K562 (cell line): Measurements from ENCODE around the gene GJC2. TPM values are rescaled to one million over a fixed set of nuclear protein-coding genes. Genes with fewer than 3 reads are reported as not detected.
A peak's percentile ranks its signal among the peaks of the same experiment; 100 is the strongest.

Source experiments
- BRD4 ChIP-seq: fragments of 200-600 bp; sonication (generic); IDR thresholded peaks from 2 replicates; pipeline ENCODE4 v1.6.1; 2017; ENCODE audit warnings: inconsistent platforms
- ETS1 ChIP-seq: conservative IDR thresholded peaks from 2 replicates; pipeline ENCODE4 v1.6.1; 2011; ENCODE audit warnings: low read depth, mild to moderate bottlenecking, low read length; ENCODE audit not compliant: control insufficient read depth
- FOXJ3 ChIP-seq: sonication (generic); formaldehyde crosslinking; IDR thresholded peaks from 2 replicates; pipeline ENCODE4 v1.4.0; 2020; ENCODE audit warnings: mild to moderate bottlenecking, missing genetic modification reagents
- GTF3C2 ChIP-seq: IDR thresholded peaks from 3 replicates; pipeline ENCODE4 v1.6.1; 2011; ENCODE audit warnings: borderline replicate concordance, mild to moderate bottlenecking, moderate library complexity; ENCODE audit not compliant: insufficient read length; ENCODE audit errors: extremely low read depth
- HDAC6 ChIP-seq: IDR thresholded peaks from 2 replicates; pipeline ENCODE4 v1.6.1; 2012; ENCODE audit warnings: low read depth, mild to moderate bottlenecking, control low read depth, inconsistent platforms, low read length, moderate library complexity
- IRF9 ChIP-seq: fragments of 450-650 bp; IDR thresholded peaks from 2 replicates; pipeline ENCODE4 v1.6.1; 2016; ENCODE audit warnings: missing biosample characterization, missing genetic modification characterization
- MCM7 ChIP-seq, 2 experiments: fragments of 450-650 bp; IDR thresholded peaks; 2 replicates each; pipeline ENCODE4 v1.6.1; 2016 to 2018
- NONO ChIP-seq, 2 experiments: fragments of 200-400 bp in 1 of 2; fragments of 450-650 bp in 1 of 2; formaldehyde crosslinking in 1 of 2; IDR thresholded peaks; 2 replicates each; pipeline ENCODE4 v1.6.1; 2017; ENCODE audit warnings: low read depth in 2 of 2, mild to moderate bottlenecking in 2 of 2, moderate library complexity in 2 of 2, low read length in 1 of 2
- PTBP1 ChIP-seq: fragments of 200-400 bp; formaldehyde crosslinking; IDR thresholded peaks from 2 replicates; pipeline ENCODE4 v1.6.1; 2017; ENCODE audit warnings: low read depth, low read length
- PYGO2 ChIP-seq: fragments of 450-650 bp; IDR thresholded peaks from 2 replicates; pipeline ENCODE4 v1.6.1; 2016; ENCODE audit warnings: mild to moderate bottlenecking, missing genetic modification characterization, moderate library complexity, missing compliant biosample characterization
- SOX6 ChIP-seq: fragments of 450-650 bp; IDR thresholded peaks from 2 replicates; pipeline ENCODE4 v1.6.1; 2014; ENCODE audit warnings: mild to moderate bottlenecking
- THAP12 ChIP-seq: fragments of 250-450 bp; sonication (Bioruptor Pico); IDR thresholded peaks from 2 replicates; pipeline ENCODE4 v1.9.0; 2021; ENCODE audit warnings: mild to moderate bottlenecking, inconsistent platforms
- XRCC4 ChIP-seq: IDR thresholded peaks from one replicate; pipeline ENCODE4 v1.6.1; 2011; ENCODE audit not compliant: insufficient read depth, insufficient read length; ENCODE audit errors: extremely low read depth
- ZNF212 ChIP-seq: fragments of 450-650 bp; formaldehyde crosslinking; IDR thresholded peaks from 2 replicates; pipeline ENCODE4 v1.4.0; 2020; ENCODE audit warnings: mild to moderate bottlenecking
- ZNF274 ChIP-seq: IDR thresholded peaks from 2 replicates; pipeline ENCODE4 v1.6.1; 2011; ENCODE audit warnings: low read depth, mild to moderate bottlenecking, low read length, moderate library complexity, borderline replicate concordance
- ZNF639 ChIP-seq, 2 experiments: fragments of 200-800 bp in 1 of 2; sonication (Bioruptor generic) in 1 of 2; sonication (generic) in 1 of 2; formaldehyde crosslinking in 1 of 2; IDR thresholded peaks in 1 of 2; conservative IDR thresholded peaks in 1 of 2; 2 replicates each; pipeline versions ENCODE4 v1.5.0 to v1.6.1; 2016 to 2020; ENCODE audit warnings: missing compliant biosample characterization in 1 of 2, missing genetic modification characterization in 1 of 2, missing genetic modification reagents in 1 of 2
- ZNF76 ChIP-seq: fragments of 250-450 bp; sonication (Bioruptor Pico); IDR thresholded peaks from 2 replicates; pipeline ENCODE4 v1.4.0; 2020; ENCODE audit warnings: mild to moderate bottlenecking, moderate library complexity, borderline replicate concordance
- polyA plus RNA-seq, 8 experiments: library from polyadenylated mRNA; depleted of rRNA in 4 of 8; stranded (reverse) in 5 of 8; unstranded in 3 of 8; fragments of >200 nt; fragmentation: Nextera tagmentation in 2 of 8; fragmentation: Illumina TruSeq in 1 of 8; extraction: Ambion mirVana in 2 of 8; extraction: Trizol in 1 of 8; gene quantifications; 2 replicates each; pipeline versions ENCODE4 v1.2.1 to v1.2.3, GENCODE V29; 2011 to 2014; ENCODE audit warnings: inconsistent platforms in 1 of 8, missing spikeins in 1 of 8
- total RNA-seq, 7 experiments: library from RNA; depleted of rRNA in 6 of 7; stranded (reverse); fragments of >200 nt in 6 of 7; fragmentation: Illumina TruSeq in 2 of 7; extraction: Trizol in 2 of 7; gene quantifications; 2 replicates each; pipeline versions ENCODE4 v1.2.1 to v1.2.3, GENCODE V29; 2011 to 2021; ENCODE audit warnings: low replicate concordance in 1 of 7

GJC2 gene
- total and polyA plus RNA-seq, 9 of the 15 experiments (the other 6 are each of a cell fraction or from before 2014, with no cell fraction given) = 0.03 to 0.62 (median 0.11) TPM; not detected in 2

- TF ChIP-seq ZNF76 (CRISPR knock-in tag) = no peak
- TF ChIP-seq HDAC6 = no peak
- no peak for TF ChIP-seq XRCC4
- peak; percentile 22 for TF ChIP-seq GTF3C2
- TF ChIP-seq PYGO2 = no peak
- TF ChIP-seq BRD4 = no peak
- TF ChIP-seq SOX6 = no peak
- TF ChIP-seq THAP12 (CRISPR knock-in tag) = peak; percentile 88
- TF ChIP-seq MCM7 (IDR thresholded peaks at IDR 0.05) = no peak
- peak in 1 of 2 experiments; percentile 86; a peak in 2 of 4 replicates for TF ChIP-seq ZNF639 (CRISPR knock-in tag; conservative IDR thresholded peaks at IDR 0.05 in 1 of 2, IDR thresholded peaks at IDR 0.05 in 1 of 2)
- no peak for TF ChIP-seq ZNF274
- peak in 1 of 2 experiments; percentile 81; a peak in 2 of 4 replicates for TF ChIP-seq NONO (IDR thresholded peaks at IDR 0.05; ENCODE audit: low read depth in 2 of 2, low read length in 1 of 2)
- no peak for TF ChIP-seq FOXJ3 (CRISPR knock-in tag)
- 0 out of 2 replicates have a peak, but pooled peaks have one; percentile 13 for TF ChIP-seq ZNF212 (CRISPR knock-in tag)
- TF ChIP-seq ETS1 = peak; percentile 61; the same call in 1 of the 2 replicates
- 0 out of 2 replicates have a peak, but pooled peaks have one; percentile 28 for TF ChIP-seq PTBP1
- TF ChIP-seq IRF9 = no peak
Measured at GRCh38 chr1:228102791-228103620, 46.7 kb upstream of the GJC2 start, which contains the start of gene C1orf35 (continued).
